Transverse colon (tissue), 4 donors: Measurements from ENCODE around the gene MAIP1.
A peak's percentile ranks its signal among the peaks of the same experiment; 100 is the strongest.

Experiments used
- EP300 ChIP-seq: sonication (generic); formaldehyde crosslinking; IDR thresholded peaks from one replicate; pipeline ENCODE4 v1.6.1; 2017; ENCODE audit warnings: antibody characterized with exemption, low read depth
- POLR2A ChIP-seq: fragments of 450-650 bp; IDR thresholded peaks from one replicate; pipeline ENCODE4 v1.6.1; 2016; ENCODE audit warnings: antibody characterized with exemption, mild to moderate bottlenecking, moderate library complexity
- POLR2AphosphoS5 ChIP-seq, 3 donors: sonication (generic); formaldehyde crosslinking; IDR thresholded peaks; one replicate each; pipeline ENCODE4 v1.6.1; 2016; ENCODE audit warnings: antibody characterized with exemption in 3 of 3
- TF ChIP-seq, protein P1 (sequence below), 5 experiments: fragments of 200-600 bp in 3 of 5; fragments of 450-650 bp in 2 of 5; sonication (generic) in 3 of 5; IDR thresholded peaks; 1 replicate in 2 of 5; 2 replicates in 3 of 5; pipeline ENCODE4 v1.5.1; 2016 to 2017; ENCODE audit warnings: antibody characterized with exemption in 5 of 5, inconsistent platforms in 3 of 5, mild to moderate bottlenecking in 2 of 5, moderate library complexity in 1 of 5

GRCh38 chr2:199940373-199940772, 15.0 kb upstream of the MAIP1 start:
- TF ChIP-seq, protein P1, sequence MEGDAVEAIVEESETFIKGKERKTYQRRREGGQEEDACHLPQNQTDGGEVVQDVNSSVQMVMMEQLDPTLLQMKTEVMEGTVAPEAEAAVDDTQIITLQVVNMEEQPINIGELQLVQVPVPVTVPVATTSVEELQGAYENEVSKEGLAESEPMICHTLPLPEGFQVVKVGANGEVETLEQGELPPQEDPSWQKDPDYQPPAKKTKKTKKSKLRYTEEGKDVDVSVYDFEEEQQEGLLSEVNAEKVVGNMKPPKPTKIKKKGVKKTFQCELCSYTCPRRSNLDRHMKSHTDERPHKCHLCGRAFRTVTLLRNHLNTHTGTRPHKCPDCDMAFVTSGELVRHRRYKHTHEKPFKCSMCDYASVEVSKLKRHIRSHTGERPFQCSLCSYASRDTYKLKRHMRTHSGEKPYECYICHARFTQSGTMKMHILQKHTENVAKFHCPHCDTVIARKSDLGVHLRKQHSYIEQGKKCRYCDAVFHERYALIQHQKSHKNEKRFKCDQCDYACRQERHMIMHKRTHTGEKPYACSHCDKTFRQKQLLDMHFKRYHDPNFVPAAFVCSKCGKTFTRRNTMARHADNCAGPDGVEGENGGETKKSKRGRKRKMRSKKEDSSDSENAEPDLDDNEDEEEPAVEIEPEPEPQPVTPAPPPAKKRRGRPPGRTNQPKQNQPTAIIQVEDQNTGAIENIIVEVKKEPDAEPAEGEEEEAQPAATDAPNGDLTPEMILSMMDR (IDR thresholded peaks at IDR 0.05), result peak; percentile 17 to 42 (median 31)
- TF ChIP-seq POLR2A (no peak), EP300 (no peak), POLR2AphosphoS5 (IDR thresholded peaks at IDR 0.05) (no peak)
